Dermis microvascular lymphatic vessel endothelial cell (primary cell): ENCODE results near the gene EPHB1. TPM values are rescaled to one million over a fixed set of nuclear protein-coding genes. Genes with fewer than 3 reads are reported as not detected.
"Not testable (repeated sequence)": the region's sequence is repeated elsewhere in the genome, so short reads cannot be mapped to it uniquely, and the experiment has no call there.

Experiments
- DNase-seq, 2 donors: peaks; one replicate each; pipeline versions ENCODE4 v3.0.0 to v3.0.0-alpha.2; 2010; ENCODE audit warnings: low read depth in 2 of 2
- total RNA-seq: library from RNA; depleted of rRNA; stranded (reverse); fragments of >200 nt; gene quantifications from 2 replicates; pipeline ENCODE4 v1.2.1, GENCODE V29; 2014

Gene EPHB1
- total RNA-seq, 1 donor from 2014 or later, result 1.4 TPM

DNA sequence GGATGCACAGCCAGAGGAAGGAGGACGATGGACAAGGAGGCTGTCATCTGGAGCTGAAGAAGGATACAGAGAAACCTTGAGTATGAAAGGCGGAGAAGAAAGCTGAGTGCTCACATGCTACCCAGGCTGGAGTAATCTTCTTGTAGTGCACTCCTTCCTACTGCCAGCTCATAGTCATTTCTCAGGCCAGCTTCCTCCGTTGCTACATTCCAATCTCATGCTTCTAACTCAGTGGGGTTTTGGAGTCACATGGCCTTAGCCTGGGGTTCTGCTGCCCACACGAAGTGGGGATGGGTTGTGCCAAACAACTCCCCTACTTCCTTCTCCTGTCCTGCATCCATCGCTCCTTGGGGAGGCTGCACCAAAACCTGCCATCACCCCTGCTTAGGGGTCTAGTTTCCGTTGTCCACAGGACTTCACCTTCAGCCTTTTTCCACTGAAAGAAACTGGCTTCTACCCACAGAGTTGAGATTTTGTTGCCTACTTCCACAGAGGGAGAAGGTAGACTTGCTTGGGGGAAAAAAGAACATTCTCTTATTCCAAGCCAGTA lies 239.9 kb downstream of the EPHB1 start:
- no peak for DNase-seq

DNA sequence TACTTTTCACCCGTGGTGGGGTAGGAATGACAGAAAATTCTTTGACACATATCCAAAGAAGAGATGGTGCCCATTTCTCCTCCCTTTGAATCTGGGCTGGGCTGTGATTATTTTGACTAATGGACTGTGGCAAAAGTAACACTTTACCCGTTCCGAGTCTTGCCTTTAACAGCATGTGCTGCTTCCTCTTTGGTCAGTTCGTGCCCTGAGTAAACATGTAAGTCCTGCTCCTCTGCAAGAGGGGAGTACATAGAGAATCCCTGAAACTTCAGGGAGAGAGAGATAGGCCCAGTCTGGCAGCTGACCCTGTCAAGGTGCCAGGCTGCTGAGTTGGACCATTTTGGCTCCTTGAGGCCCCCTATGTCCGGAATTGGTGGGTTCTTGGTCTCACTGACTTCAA lies 243.1 kb downstream of the EPHB1 start:
- no peak for DNase-seq

DNA sequence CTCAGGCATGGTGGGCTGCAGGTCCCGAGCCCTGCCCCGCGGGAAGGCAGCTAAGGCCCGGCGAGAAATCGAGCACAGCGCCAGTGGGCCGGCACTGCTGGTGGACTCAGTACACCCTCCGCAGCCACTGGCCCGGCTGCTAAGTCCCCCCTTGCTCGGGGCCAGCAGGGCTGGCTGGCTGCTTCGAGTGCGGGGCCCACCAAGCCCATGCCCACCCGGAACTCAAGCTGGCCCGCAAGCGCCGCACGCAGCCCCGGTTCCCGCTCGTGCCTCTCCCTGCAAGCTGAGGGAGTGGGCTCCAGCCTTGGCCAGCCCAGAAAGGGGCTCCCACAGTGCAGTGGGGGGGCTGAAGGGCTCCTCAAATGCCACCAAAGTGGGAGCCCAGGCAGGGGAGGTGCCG lies 244.5 kb downstream of the EPHB1 start:
- DNase-seq, result not testable (repeated sequence)

DNA sequence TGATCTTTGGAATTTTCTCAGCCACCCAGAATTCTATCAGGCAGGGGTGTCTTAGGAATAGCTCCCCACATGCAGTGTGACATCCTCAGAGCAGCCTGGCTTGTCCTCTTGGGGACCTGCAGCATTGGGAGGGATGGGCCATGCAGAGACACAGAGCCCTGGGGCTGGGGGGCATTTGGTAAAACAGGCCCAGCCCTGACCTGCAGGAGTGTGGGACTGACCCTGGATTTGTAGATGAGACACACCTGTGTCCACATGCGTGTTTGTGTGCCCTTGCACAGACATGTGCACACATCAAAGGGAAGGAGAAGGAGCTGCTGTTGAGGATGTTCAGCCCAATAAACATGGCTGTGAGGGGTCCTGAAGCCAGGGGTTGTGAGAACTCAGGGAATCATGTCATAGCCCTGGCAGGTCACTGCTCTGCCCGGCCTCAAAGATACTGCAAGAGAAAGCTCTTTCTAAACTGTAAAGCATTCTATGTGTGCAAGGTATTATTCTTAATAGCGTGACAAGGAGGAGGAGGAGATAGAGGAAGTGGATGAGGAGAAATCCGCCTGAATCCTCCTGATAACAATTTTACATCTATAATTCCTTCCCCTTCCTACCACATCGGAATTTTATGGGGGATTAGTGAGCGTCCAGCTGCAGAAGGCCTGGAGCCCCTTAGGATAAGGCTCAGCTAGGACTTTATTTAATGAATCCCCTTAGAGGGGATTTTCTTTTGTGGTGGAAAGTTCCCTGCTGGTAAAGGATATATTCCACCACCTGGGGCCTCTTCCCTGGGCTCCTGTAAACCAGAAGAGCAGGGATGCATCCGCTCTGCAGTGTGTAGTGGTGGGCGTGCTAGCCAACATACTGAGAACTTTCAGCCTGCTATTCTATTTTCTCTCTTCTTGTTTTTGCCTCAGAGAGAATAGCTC lies 245.5 kb downstream of the EPHB1 start:
- no peak for DNase-seq

DNA sequence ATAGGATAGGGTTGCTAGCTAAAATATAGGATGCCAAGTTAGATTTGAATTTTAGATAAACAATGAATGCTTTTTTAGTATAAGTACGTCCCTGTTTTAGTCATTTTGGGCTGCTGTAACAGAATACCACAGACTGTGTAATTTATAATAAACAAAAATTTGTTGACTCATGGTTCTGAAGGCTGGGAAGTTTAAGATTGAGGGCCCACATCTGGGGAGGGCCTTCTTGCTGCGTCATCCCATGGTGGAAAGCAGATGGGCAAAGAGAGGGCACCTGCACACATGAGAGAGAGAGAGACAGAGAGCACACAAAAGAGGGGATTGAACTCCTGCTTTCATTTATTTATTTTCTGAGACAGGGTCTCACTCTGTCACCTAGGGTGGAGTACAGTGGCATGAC lies 246.5 kb downstream of the EPHB1 start:
- DNase-seq, result no peak

DNA sequence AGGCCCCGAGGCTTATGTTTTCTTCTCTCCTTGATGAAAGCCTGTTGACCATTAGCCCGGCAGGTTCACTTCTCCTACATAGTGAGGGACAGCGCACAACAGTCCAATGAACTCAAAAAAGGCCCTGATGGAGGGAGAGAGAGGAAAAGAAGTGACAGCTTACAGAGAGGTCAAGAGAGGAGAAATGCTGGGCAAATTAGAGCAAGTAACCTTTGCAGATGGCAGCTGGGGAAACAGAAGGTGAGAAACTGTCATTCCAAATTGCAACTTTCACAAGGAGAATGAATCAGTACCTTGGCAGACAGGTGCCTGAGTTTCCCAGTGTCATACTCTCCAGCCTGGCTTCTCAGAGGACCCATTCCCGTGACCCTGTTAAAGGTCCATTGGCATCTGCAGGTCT lies 252.0 kb downstream of the EPHB1 start:
- no peak for DNase-seq

DNA sequence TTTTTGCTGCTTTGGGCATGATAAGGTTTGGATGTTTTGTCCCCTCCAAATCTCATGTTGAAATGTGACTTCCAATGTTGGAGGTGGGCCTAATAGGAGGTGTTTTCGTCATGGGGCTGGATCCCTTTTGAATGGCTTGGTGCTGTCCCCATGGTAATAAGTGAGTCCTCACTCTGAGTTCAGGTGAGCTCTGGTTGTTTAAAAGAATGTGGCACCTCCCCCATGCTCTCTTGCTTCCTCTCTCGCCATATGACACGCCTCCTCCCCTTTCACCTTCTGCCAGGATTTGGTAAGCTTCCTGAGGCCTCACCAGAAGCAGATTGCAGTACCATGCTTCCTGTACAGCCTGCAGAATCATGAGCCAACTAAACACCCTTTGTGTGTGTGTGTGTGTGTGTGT lies 255.5 kb downstream of the EPHB1 start:
- no peak for DNase-seq

DNA sequence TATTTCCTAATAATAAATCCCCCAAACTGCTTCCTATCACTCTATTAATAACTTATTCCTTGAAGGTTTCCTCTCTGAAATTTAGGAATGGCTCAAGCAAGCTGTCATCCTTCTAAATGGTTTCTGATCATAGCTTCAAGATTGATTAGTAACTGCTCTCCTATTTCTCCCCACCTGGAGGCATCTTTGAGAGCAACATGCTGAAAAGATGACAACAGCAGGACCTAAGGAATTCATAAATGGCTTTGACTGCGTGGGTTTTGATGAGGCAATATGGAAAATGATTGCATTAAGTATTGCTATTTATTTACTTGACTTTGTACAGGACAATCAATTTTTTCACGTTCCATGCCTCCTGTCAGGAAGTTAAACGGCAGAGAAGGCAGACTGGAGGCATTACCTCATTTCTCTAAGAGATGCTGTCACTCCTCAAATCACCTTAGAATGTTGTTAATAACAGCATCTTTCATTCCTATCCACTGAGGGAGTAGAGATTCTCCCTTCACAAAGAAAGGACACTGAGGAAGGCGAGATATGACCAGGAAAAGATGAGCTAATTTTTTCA lies 256.4 kb downstream of the EPHB1 start:
- no peak for DNase-seq

DNA sequence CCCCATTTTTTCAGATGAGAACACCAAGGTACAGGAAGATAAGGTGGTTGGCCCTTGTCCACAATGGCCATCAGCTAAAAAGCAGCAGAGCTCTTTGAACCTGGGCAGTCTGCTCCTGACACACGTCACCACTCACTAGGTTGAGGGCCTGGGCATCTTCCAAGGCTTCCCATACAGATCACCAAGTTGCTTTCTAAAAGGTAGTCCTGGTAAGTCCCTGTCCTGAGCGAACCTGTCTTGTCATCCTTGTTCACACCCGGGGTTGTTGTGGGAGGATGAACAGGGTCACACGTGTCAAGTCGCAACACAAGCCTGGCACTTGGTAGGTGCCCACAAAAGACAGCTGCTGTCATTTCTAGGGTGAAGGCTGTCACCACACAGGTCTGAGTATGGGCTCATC lies 260.4 kb downstream of the EPHB1 start:
- no peak for DNase-seq

DNA sequence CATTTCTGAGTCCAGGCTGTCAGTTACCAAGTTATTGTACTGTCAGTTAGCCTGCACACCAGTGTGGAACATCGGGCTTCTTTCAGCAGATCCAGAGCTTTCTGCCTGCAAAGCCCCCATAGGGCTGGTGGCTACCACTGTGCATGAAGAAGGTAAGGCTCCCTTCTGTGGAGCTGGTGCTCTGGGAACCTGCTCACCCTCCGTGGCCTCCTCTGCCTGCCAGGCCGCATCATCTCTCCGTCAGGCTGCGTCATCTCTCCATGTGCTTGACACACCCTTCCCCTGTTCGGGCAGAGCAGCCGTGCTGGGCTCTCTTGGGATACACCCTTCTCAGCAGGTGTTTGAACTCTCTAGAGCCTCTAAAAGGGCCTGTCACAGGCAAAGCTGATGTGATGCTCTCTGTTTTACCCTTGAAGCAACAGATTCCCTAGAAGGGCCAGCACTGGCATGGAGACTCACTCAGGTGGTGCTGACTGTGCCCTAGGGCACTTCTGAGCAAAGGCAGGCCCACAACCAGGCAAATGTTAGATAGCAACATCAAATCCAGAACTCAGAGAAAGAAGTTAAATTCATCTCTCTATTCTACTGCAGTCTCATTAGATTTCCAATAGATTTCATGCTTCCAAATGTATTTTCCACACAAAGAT lies 261.1 kb downstream of the EPHB1 start:
- DNase-seq, result no peak

DNA sequence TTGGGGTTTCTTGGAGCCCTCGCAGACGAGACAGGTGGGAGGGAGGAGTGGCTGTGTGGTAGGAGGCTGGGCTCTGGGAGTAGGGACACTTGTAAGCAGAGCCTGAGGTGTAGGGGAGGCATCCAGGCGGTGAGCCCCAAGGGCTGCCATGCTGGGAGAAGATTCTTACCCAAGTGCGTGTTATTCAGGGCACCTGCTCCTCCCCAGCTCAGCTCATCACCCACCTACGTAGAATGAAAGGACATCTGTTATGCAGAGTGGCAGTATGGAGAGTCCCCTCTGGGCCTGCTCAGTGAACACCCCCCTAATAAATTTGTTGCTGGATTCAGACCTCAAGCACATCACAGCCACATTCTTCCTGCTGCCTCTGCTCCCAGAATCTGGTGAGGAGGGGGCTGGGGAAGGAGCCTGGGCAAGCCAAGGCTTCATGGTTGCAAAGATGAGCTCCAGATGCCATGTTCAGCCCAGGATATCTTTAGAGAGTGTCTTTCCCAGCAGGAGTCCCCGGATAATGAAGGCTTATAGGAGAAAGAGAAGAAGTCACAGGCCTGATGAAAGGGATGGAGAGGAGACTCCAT lies 261.8 kb downstream of the EPHB1 start:
- no peak for DNase-seq

DNA sequence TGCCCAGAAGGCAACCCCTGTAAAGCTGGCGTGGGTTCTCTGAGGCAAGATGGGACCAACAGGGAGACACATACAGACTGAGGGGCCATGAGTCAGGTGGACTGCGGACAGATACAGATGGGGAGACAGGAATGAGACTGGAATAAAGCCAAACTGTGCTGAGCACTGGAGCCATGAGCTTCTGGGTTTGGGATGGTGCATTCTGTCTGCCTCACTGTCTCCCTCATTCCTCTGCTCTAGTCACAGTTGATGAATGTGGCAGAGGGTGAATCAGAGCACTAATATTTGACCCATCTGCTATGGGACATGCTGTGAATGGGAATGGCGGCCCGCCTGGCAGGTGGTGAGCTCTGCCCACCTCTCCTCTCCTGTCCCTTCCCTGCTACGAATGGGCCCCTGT lies 262.9 kb downstream of the EPHB1 start:
- DNase-seq, result no peak

DNA sequence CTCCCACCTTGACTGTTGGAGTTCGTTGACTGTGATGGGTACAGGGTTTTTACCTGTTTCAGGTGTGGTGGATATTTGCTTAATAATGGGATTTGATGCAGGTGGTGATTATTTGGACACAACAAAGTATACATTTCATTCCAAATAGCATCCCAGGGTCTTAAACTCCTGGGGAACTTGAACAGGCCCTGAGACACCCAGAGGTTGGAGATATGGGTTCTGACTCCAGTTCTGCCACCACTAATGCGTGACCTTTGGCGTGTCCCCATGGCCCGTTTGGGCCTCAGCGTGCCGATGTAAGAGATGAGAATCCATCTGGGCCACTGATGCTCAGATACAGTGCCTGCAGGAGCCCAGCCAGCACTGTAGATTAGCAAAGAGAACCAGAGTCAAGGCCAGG lies 264.5 kb downstream of the EPHB1 start:
- DNase-seq, result no peak

DNA sequence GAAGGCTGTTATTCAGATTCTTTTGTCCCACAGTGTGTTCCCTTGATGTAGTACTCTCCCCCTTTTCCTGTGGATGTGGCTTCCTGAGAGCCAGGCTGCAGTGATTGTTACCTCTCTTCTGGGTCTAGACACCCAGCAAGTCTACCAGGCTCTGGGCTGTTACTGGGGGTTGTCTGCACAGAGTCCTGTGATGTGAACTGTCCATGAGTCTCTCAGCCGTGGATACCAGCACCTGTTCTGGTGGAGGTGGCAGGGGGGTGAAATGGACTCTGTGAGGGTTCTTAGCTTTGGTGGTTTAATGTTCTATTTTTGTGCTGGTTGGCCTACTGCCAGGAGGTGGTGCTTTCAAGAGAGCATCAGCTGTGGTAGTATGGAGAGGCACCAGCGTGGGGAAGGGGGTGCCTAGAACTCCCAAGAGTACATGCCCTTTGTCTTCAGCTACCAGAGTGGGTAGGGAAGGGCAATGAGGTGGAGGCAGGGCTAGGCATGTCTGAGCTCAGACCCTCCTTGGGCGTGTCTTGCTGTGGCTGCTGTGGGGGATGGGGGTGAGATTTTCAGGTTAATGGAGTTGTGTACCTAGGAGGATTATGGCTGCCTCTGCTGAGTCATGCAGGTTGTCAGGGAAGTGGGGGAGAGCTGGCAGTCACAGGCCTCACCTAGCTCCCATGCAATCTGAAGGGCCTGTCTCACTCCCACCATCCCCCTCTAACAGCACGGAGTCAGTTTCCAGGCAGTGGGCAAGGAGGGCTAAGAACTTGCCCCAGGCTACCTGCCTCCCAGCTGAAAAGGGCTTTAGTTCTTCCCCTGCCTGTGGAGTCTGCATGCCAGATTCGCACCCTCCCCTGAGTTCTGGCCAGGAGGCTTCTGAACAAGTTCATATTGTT lies 272.0 kb downstream of the EPHB1 start:
- not testable (repeated sequence) for DNase-seq

DNA sequence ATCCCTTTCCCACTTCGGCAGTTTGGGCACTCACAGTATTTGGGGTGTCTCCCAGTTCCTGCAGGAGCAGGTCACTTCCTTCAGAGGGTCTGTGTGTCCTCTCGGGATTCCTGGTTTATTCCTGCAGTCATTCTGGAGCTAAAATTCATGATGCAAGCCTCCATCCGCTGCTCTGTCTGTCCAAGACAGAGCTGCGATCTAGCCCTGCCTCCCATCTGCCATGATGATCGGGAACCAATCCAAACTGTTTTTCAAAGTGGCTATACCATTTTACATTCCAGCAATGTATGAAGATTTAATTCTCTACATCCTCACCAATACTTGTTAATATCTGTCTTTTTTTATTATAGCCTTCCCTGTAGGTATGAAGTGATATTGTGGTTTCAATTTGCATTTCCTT lies 273.0 kb downstream of the EPHB1 start:
- no peak for DNase-seq

DNA sequence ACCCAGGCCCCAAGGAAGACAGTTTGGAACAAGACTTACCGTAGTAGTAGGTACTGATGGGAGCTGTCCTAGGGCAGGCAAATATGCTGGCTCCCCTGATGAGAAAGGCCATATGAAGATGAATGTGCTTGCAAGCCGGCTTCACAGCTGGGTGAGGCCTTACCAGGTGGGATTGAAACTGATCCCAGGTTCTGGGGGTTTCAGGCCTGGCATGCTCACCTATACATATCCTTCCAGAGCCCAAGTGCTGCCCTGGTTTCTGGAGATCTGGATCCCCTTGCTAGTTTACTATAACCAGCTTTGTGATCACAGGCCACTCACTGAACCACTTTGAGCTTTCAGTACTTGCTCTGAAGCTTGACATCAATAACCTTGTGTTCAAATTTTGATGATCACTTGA lies 274.3 kb downstream of the EPHB1 start:
- no peak for DNase-seq

DNA sequence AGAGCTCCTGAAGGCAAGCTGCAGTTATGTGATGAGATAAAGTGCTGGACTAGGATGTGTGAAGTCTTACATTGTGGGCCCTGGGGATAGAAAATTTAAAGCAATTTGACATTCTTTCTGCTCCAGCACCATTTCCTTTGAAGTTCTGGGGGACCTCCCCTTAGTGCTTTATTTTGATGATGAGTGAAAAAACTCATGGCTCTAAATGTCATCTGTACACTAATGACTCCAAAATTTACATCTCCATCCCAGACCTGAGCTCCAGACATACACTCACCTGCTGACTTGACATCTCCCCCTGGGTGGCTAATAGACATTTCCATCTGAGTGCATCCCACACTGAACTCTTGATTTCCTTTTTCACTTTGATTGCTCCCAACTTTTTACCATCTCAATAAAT lies 276.4 kb downstream of the EPHB1 start:
- DNase-seq, result no peak

DNA sequence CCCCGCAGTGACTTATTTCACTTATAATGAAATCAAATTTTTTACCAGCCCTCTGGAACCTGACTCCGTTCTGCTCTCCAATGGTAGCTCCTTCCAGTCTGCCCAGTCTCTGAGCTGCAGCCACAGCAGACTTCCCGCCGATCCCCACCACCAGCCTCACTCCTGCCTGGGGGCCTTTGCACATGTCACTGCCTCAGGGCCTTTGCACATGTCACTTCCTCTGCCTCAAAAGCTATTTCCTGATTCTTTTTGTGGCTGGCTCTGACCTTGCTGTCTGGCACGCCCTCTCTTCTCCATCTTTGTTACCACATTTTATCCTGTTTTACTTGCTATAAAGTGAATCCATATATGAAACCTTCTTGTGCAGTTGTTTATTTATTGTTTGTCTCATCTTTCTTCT lies 277.4 kb downstream of the EPHB1 start:
- DNase-seq, result no peak

DNA sequence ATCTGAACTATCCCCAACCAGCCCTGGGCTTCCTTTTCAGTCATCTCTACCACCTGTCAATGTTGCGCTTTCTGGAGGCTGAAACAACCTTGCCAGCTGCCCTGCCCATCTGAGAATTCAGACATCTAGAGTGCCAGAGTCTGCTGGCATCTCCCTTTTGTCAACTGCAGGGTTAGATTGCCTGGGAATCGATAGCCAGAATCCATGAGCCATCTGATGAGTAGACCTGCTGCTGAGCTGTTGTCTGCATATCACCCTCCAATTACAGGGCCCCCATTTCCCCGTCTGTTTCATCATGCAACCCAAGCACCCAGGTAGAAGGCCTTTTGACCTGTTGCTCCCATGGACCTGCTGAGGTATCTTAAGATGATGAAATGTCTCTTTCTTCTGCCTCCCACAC lies 280.1 kb downstream of the EPHB1 start:
- no peak for DNase-seq

DNA sequence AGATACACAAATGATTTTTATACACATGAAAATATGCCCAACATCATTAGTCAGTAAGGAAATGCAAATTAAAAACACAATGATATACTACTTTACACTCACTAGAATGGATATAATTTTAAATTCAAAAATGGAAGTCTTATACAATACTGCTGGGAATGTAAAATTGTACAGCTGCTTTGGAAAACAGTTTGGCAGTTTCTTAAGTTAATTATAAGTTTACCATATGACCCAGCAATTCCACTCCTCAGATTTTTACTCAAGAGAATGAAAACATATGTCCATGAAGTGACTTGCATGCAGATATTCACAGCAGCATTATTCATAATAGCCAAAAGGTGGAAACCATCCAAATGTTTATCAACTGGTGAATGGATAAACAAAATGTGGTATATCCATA lies 281.3 kb downstream of the EPHB1 start:
- no peak for DNase-seq

DNA sequence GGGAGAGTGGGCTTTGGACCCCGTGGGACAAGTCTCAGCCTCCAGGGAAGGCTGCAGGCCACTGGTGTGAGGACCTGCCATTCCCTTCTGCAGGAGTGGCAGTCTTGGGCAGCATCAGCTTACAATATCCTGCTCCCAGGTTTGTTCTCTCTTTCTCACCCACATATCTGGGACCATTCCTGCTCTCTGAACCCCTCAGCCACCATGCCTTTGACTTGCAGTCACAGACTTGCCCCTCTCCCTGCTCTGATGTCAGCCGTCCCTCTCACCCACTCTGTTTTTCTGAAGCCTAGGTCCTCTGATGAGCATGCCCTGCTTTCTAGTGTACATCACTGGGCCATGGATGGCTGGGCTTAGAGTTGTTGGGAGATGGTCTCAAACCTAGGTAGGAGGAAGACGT lies 282.1 kb downstream of the EPHB1 start:
- DNase-seq, result no peak
